Measurements from ENCODE around the gene FREM2.

DNA sequence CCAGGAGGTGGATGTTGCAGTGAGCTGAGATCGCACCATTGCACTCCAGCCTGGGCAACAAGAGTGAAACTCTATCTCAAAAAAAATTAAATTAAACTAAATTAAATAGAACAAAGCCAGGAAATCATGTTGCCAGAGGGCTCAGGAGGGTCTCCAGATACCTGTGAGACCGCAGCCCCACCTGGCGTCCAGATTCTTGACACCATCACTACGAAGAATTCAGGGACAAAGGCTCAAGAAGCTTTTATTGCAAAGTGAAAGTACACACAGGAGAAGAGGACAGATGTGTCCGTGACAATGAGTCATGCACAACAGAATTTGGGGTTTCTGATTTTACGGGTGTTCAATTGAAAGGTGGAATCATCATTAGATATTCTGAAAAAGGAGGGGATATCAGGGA lies 227.2 kb downstream of the FREM2 start:
- TF ChIP-seq, protein P1, sequence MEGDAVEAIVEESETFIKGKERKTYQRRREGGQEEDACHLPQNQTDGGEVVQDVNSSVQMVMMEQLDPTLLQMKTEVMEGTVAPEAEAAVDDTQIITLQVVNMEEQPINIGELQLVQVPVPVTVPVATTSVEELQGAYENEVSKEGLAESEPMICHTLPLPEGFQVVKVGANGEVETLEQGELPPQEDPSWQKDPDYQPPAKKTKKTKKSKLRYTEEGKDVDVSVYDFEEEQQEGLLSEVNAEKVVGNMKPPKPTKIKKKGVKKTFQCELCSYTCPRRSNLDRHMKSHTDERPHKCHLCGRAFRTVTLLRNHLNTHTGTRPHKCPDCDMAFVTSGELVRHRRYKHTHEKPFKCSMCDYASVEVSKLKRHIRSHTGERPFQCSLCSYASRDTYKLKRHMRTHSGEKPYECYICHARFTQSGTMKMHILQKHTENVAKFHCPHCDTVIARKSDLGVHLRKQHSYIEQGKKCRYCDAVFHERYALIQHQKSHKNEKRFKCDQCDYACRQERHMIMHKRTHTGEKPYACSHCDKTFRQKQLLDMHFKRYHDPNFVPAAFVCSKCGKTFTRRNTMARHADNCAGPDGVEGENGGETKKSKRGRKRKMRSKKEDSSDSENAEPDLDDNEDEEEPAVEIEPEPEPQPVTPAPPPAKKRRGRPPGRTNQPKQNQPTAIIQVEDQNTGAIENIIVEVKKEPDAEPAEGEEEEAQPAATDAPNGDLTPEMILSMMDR (tag by site-specific recombination; IDR thresholded peaks at IDR 0.05) = no peak
- TF ChIP-seq ZNF76 (tag by site-specific recombination; IDR thresholded peaks at IDR 0.05; ENCODE audit: borderline replicate concordance, low read depth) = no peak
